ENCODE measurements around the gene ITPRID1. TPM values are rescaled to one million over a fixed set of nuclear protein-coding genes. Genes with fewer than 3 reads are reported as not detected.

The ITPRID1 gene
- polyA plus RNA-seq, 1 donor (not counting 4 experiments of a cell fraction or from before 2014, with no cell fraction given) = not detected

- FAIRE-seq (no peak), DNase-seq (ENCODE audit: low read depth, low spot score) (no peak)
- no peaks in the 10 kb centered on the region for H3K4me1 ChIP-seq (ENCODE audit: control insufficient read depth, extremely low read depth, insufficient read depth, low read length)
- dilution Hi-C loops (cut with MboI; ENCODE audit: extremely low pct_ligation_motif_present, low sequenced_read_pairs) = no loop called here
- H3K9me3 ChIP-seq (ENCODE audit: control insufficient read depth, low read depth, low read length) = no peaks in the 10 kb centered on the region
- H3K9ac ChIP-seq (ENCODE audit: control insufficient read depth, extremely low read depth, insufficient read depth, low read length) = no peak overlapping the region
- no peak for TF ChIP-seq EZH2 (IDR thresholded peaks at IDR 0.05; ENCODE audit: low read length)
- no peak for TF ChIP-seq CTCF (optimal IDR thresholded peaks at IDR 0.05 in 1 of 3, IDR thresholded peaks at IDR 0.05 in 1 of 3, conservative IDR thresholded peaks at IDR 0.05 in 1 of 3; ENCODE audit: extremely low read depth in 1 of 3, insufficient read depth in 2 of 3, low read length in 3 of 3)
- H3K9me1 ChIP-seq (ENCODE audit: control insufficient read depth, extremely low read depth, insufficient read depth, low read length) = no peaks in the 10 kb centered on the region
- H3K4me2 ChIP-seq (ENCODE audit: control insufficient read depth, extremely low read depth, insufficient read depth, low read depth, low read length) = no peak overlapping the region
- no peaks in the 10 kb centered on the region for H3K36me3 ChIP-seq (ENCODE audit: control insufficient read depth in 2 of 2, extremely low read depth in 1 of 2, insufficient read depth in 2 of 2, low read length in 2 of 2)
- no peaks in the 10 kb centered on the region for H3K79me2 ChIP-seq (ENCODE audit: control insufficient read depth, insufficient read depth, low read length)
- H3K4me3 ChIP-seq (ENCODE audit: control insufficient read depth in 2 of 3, extremely low read depth in 1 of 3, insufficient read depth in 2 of 3, low read depth in 1 of 3, low read length in 3 of 3) = no peak overlapping the region
- no peaks in the 10 kb centered on the region for H3K27me3 ChIP-seq (ENCODE audit: control insufficient read depth, extremely low read depth, insufficient read depth, low read length)
- no peak overlapping the region for H2AFZ ChIP-seq (ENCODE audit: control insufficient read depth, low read length)
- H4K20me1 ChIP-seq (ENCODE audit: control insufficient read depth, extremely low read depth, insufficient read depth, low read length) = no peaks in the 10 kb centered on the region
- H3K27ac ChIP-seq (ENCODE audit: control insufficient read depth, insufficient read depth, low read length) = no peak overlapping the region
Measured at GRCh38 chr7:31583942-31584341, 70.1 kb downstream of the ITPRID1 start.

- Histone ChIP-seq H3K9me1 (ENCODE audit: control insufficient read depth, extremely low read depth, insufficient read depth, low read length) (no peaks in the 10 kb centered on the region), H3K9ac (ENCODE audit: control insufficient read depth, extremely low read depth, insufficient read depth, low read length) (no peak overlapping the region), H3K4me1 (ENCODE audit: control insufficient read depth, extremely low read depth, insufficient read depth, low read length) (no peaks in the 10 kb centered on the region), H3K27me3 (ENCODE audit: control insufficient read depth, extremely low read depth, insufficient read depth, low read length) (no peaks in the 10 kb centered on the region), H3K27ac (ENCODE audit: control insufficient read depth, insufficient read depth, low read length) (no peak overlapping the region), H3K79me2 (ENCODE audit: control insufficient read depth, insufficient read depth, low read length) (no peaks in the 10 kb centered on the region), H3K9me3 (ENCODE audit: control insufficient read depth, low read depth, low read length) (no peaks in the 10 kb centered on the region), H2AFZ (ENCODE audit: control insufficient read depth, low read length) (no peak overlapping the region), H4K20me1 (ENCODE audit: control insufficient read depth, extremely low read depth, insufficient read depth, low read length) (no peaks in the 10 kb centered on the region), H3K36me3 (ENCODE audit: control insufficient read depth in 2 of 2, extremely low read depth in 1 of 2, insufficient read depth in 2 of 2, low read length in 2 of 2) (no peaks in the 10 kb centered on the region), H3K4me3 (ENCODE audit: control insufficient read depth in 2 of 3, extremely low read depth in 1 of 3, insufficient read depth in 2 of 3, low read depth in 1 of 3, low read length in 3 of 3) (no peak overlapping the region), H3K4me2 (ENCODE audit: control insufficient read depth, extremely low read depth, insufficient read depth, low read depth, low read length) (no peak overlapping the region)
- dilution Hi-C loops (cut with MboI; ENCODE audit: extremely low pct_ligation_motif_present, low sequenced_read_pairs) = no loop called here
- no peak for TF ChIP-seq EZH2 (IDR thresholded peaks at IDR 0.05; ENCODE audit: low read length)
- TF ChIP-seq CTCF (optimal IDR thresholded peaks at IDR 0.05 in 1 of 3, IDR thresholded peaks at IDR 0.05 in 1 of 3, conservative IDR thresholded peaks at IDR 0.05 in 1 of 3; ENCODE audit: extremely low read depth in 1 of 3, insufficient read depth in 2 of 3, low read length in 3 of 3) = no peak
- DNase-seq (ENCODE audit: low read depth, low spot score) (no peak), FAIRE-seq (no peak)
Measured at GRCh38 chr7:31595390-31595789, 81.5 kb downstream of the ITPRID1 start.

All from keratinocyte (primary cell).